H1 (cell line): ENCODE data around the gene PYGL. TPM values are rescaled to one million over a fixed set of nuclear protein-coding genes. Genes with fewer than 3 reads are reported as not detected.
A peak's percentile ranks its signal among the peaks of the same experiment; 100 is the strongest.

ENCODE experiments used
- CTCF ChIA-PET: fragments of 300-600 bp; sonication (Branson Sonifier 250); formaldehyde crosslinking; loops from one replicate; lab custom pipeline; 2021; ENCODE audit not compliant: partially characterized antibody; lab: Charles Lee
- POLR2A ChIA-PET: fragments of 300-600 bp; sonication (Branson Sonifier 250); formaldehyde crosslinking; loops from one replicate; lab custom pipeline; 2021; ENCODE audit warnings: inconsistent platforms; ENCODE audit not compliant: partially characterized antibody; lab: Charles Lee
- DNase-seq, 2 experiments: peaks; one replicate each; pipeline versions ENCODE4 v3.0.0 to v3.0.0-alpha.2; 2010 to 2022; ENCODE audit warnings: low spot score in 2 of 2, low read depth in 1 of 2, mixed read lengths in 1 of 2
- FAIRE-seq: peaks from 2 replicates; lab custom pipeline; 2011; peaks lifted over from hg19 to GRCh38; lab: Jason Lieb, UNC
- H2AFZ ChIP-seq: 2 replicates; pipeline ENCODE4 v1.8.1; 2012; ENCODE audit warnings: low read length, inconsistent platforms
- H2AK5ac ChIP-seq: 2 replicates; pipeline ENCODE4 v1.6.1; 2013; ENCODE audit warnings: low read depth, low read length
- H2BK120ac ChIP-seq: replicated peaks from 2 replicates; pipeline ENCODE3; 2013; ENCODE audit warnings: low read depth, low read length, inconsistent platforms
- H2BK12ac ChIP-seq: 2 replicates; pipeline ENCODE4 v1.6.1; 2013; ENCODE audit warnings: low read depth, low read length
- H2BK15ac ChIP-seq: 2 replicates; pipeline ENCODE4 v1.6.1; 2013; ENCODE audit warnings: low read length
- H2BK20ac ChIP-seq: 2 replicates; pipeline ENCODE4 v1.6.1; 2013; ENCODE audit warnings: low read length
- H2BK5ac ChIP-seq: 2 replicates; pipeline ENCODE4 v1.6.1; 2013; ENCODE audit warnings: low read depth, low read length
- H3K14ac ChIP-seq: 2 replicates; pipeline ENCODE4 v1.6.1; 2013; ENCODE audit warnings: inconsistent platforms; ENCODE audit not compliant: insufficient read length
- H3K18ac ChIP-seq: 2 replicates; pipeline ENCODE4 v1.6.1; 2013; ENCODE audit warnings: low read length; ENCODE audit errors: extremely low read depth
- H3K23ac ChIP-seq: 2 replicates; pipeline ENCODE4 v1.6.1; 2013; ENCODE audit warnings: inconsistent platforms; ENCODE audit not compliant: insufficient read length
- H3K23me2 ChIP-seq: 2 replicates; pipeline ENCODE4 v1.6.1; 2013; ENCODE audit warnings: low read depth, low read length
- H3K27ac ChIP-seq: 2 replicates; pipeline ENCODE4 v1.6.1; 2011; ENCODE audit warnings: low read depth, low read length, inconsistent platforms
- H3K27me3 ChIP-seq, 4 experiments: replicated peaks in 1 of 4; 1 replicate in 1 of 4; 2 replicates in 3 of 4; pipeline versions ENCODE4 v1.6.1 to v1.8.1; 2011 to 2013; ENCODE audit warnings: low read length in 3 of 4, mild to moderate bottlenecking in 3 of 4, inconsistent platforms in 2 of 4, mixed read lengths in 2 of 4, moderate library complexity in 1 of 4; ENCODE audit not compliant: control insufficient read depth in 3 of 4, insufficient read depth in 3 of 4; ENCODE audit errors: extremely low read depth in 1 of 4
- H3K36me3 ChIP-seq, 4 experiments: 2 replicates each; pipeline versions ENCODE4 v1.6.1 to v1.8.1; 2011 to 2013; ENCODE audit warnings: mild to moderate bottlenecking in 4 of 4, low read length in 3 of 4, moderate library complexity in 2 of 4, control low read depth in 1 of 4, inconsistent platforms in 1 of 4; ENCODE audit not compliant: insufficient read depth in 4 of 4, control insufficient read depth in 2 of 4
- H3K4ac ChIP-seq: replicated peaks from 2 replicates; pipeline ENCODE3; 2013; ENCODE audit warnings: low read length, low read depth, mixed read lengths, inconsistent platforms; ENCODE audit not compliant: insufficient read length
- H3K4me1 ChIP-seq, 4 experiments: replicated peaks in 1 of 4; 1 replicate in 1 of 4; 2 replicates in 3 of 4; pipeline versions ENCODE4 v1.6.1 to v1.8.1; 2011 to 2013; ENCODE audit warnings: low read length in 3 of 4, inconsistent platforms in 2 of 4, mixed read lengths in 1 of 4; ENCODE audit not compliant: insufficient read depth in 4 of 4, control insufficient read depth in 3 of 4
- H3K4me2 ChIP-seq, 2 experiments: 2 replicates each; pipeline versions ENCODE4 v1.6.1 to v1.8.1; 2011 to 2013; ENCODE audit warnings: low read depth in 2 of 2, low read length in 2 of 2, control low read depth in 1 of 2, inconsistent platforms in 1 of 2, mild to moderate bottlenecking in 1 of 2; ENCODE audit not compliant: insufficient read depth in 1 of 2
- H3K4me3 ChIP-seq, 4 experiments: fragments of 200-600, 300-600 bp in 1 of 4; sonication (generic), shearing (Covaris generic), sonication (Bioruptor Twin) in 1 of 4; 2 replicates each; pipeline versions ENCODE4 v1.5.1 to v1.8.1; 2011 to 2016; ENCODE audit warnings: low read length in 4 of 4, low read depth in 3 of 4, control low read depth in 2 of 4, inconsistent platforms in 2 of 4, mild to moderate bottlenecking in 2 of 4, mixed read lengths in 1 of 4, moderate library complexity in 1 of 4; ENCODE audit not compliant: insufficient read depth in 2 of 4; ENCODE audit errors: extremely low read depth in 1 of 4
- H3K56ac ChIP-seq: replicated peaks from 2 replicates; pipeline ENCODE3; 2013; ENCODE audit warnings: low read depth, mild to moderate bottlenecking, mixed read lengths, low read length, inconsistent platforms; ENCODE audit not compliant: insufficient read length
- H3K79me1 ChIP-seq: 2 replicates; pipeline ENCODE4 v1.6.1; 2013; ENCODE audit warnings: low read depth, low read length, control low read depth
- H3K79me2 ChIP-seq, 2 experiments: 2 replicates each; pipeline versions ENCODE4 v1.6.1 to v1.8.1; 2012 to 2013; ENCODE audit warnings: low read length in 2 of 2, mild to moderate bottlenecking in 2 of 2, inconsistent platforms in 1 of 2; ENCODE audit not compliant: insufficient read depth in 2 of 2, control insufficient read depth in 1 of 2
- H3K9ac ChIP-seq, 4 experiments: replicated peaks in 1 of 4; 1 replicate in 1 of 4; 2 replicates in 3 of 4; pipeline versions ENCODE4 v1.6.1 to v1.8.1; 2011 to 2013; ENCODE audit warnings: low read depth in 3 of 4, low read length in 3 of 4, control low read depth in 2 of 4, mild to moderate bottlenecking in 2 of 4, moderate library complexity in 2 of 4, inconsistent platforms in 1 of 4; ENCODE audit errors: extremely low read depth in 1 of 4
- H3K9me3 ChIP-seq, 2 experiments: 2 replicates each; pipeline versions ENCODE4 v1.6.1 to v1.8.1; 2012 to 2013; ENCODE audit warnings: mild to moderate bottlenecking in 2 of 2, moderate library complexity in 2 of 2, control low read depth in 1 of 2, inconsistent platforms in 1 of 2, low read depth in 1 of 2, low read length in 1 of 2, mixed read lengths in 1 of 2; ENCODE audit not compliant: insufficient read depth in 2 of 2
- H4K20me1 ChIP-seq, 2 experiments: replicated peaks in 1 of 2; 2 replicates each; pipeline versions ENCODE3 to v1.8.1; 2011 to 2013; ENCODE audit warnings: inconsistent platforms in 2 of 2, low read length in 2 of 2, mild to moderate bottlenecking in 1 of 2; ENCODE audit not compliant: insufficient read depth in 2 of 2, control insufficient read depth in 1 of 2
- H4K5ac ChIP-seq: 2 replicates; pipeline ENCODE4 v1.6.1; 2013; ENCODE audit warnings: low read length, low read depth, mixed read lengths, inconsistent platforms; ENCODE audit not compliant: insufficient read length
- H4K8ac ChIP-seq: 2 replicates; pipeline ENCODE4 v1.8.0; 2013; ENCODE audit warnings: mild to moderate bottlenecking, moderate library complexity, low read length, inconsistent platforms; ENCODE audit not compliant: insufficient read depth; ENCODE audit errors: extremely low read depth
- H4K91ac ChIP-seq: replicated peaks from 2 replicates; pipeline ENCODE3; 2013; ENCODE audit warnings: low read length, mixed read lengths, inconsistent platforms; ENCODE audit not compliant: insufficient read length
- CREB1 ChIP-seq: IDR thresholded peaks from 2 replicates; pipeline ENCODE4 v1.6.1; 2012; ENCODE audit warnings: inconsistent platforms
- CTCF ChIP-seq, 3 experiments: IDR thresholded peaks; 1 replicate in 2 of 3; 2 replicates in 1 of 3; pipeline versions ENCODE4 v1.5.1 to v1.6.1; 2011; ENCODE audit warnings: low read length in 3 of 3, mild to moderate bottlenecking in 3 of 3, inconsistent platforms in 2 of 3, low read depth in 1 of 3, moderate library complexity in 1 of 3; ENCODE audit not compliant: insufficient read depth in 1 of 3; ENCODE audit errors: control extremely low read depth in 1 of 3
- GTF2F1 ChIP-seq: IDR thresholded peaks from 2 replicates; pipeline ENCODE4 v1.6.1; 2012; ENCODE audit warnings: low read depth, low read length, improper control_type of control experiment, borderline replicate concordance
- HDAC2 ChIP-seq, 2 experiments: fragments of 300-600 bp in 1 of 2; sonication (generic) in 1 of 2; IDR thresholded peaks; 2 replicates each; pipeline ENCODE4 v1.6.1; 2011 to 2012; ENCODE audit warnings: low read depth in 2 of 2, low read length in 2 of 2, mild to moderate bottlenecking in 2 of 2, moderate library complexity in 2 of 2, borderline replicate concordance in 1 of 2, inconsistent platforms in 1 of 2
- PHF8 ChIP-seq: fragments of 200-600 bp; sonication (generic); conservative IDR thresholded peaks from 2 replicates; pipeline ENCODE4 v1.7.1; 2012; ENCODE audit warnings: low read depth, mild to moderate bottlenecking, inconsistent platforms, low read length, moderate library complexity
- SUZ12 ChIP-seq: fragments of 200-600 bp; sonication (generic); IDR thresholded peaks from 2 replicates; pipeline ENCODE4 v1.6.1; 2012; ENCODE audit warnings: mild to moderate bottlenecking, inconsistent platforms, low read length, moderate library complexity, mixed read lengths
- USF2 ChIP-seq: IDR thresholded peaks from 2 replicates; pipeline ENCODE4 v1.6.1; 2011; ENCODE audit warnings: low read length, improper control_type of control experiment
- WGBS, 2 experiments: shearing (Covaris generic) in 1 of 2; methylation state at CpG; one replicate each; pipeline versions ENCODE4 v1.1.6 to v1.1.7; 2013 to 2015; ENCODE audit warnings: low lambda C conversion rate in 2 of 2, mixed read lengths in 2 of 2, inconsistent platforms in 1 of 2, low coverage in 1 of 2, missing lambda C conversion rate in 1 of 2; ENCODE audit not compliant: insufficient replicate concordance in 2 of 2, insufficient coverage in 1 of 2, insufficient read length in 1 of 2; ENCODE audit errors: extremely low coverage in 1 of 2, missing lambda C conversion rate in 1 of 2; 5-methylcytosine and 5-hydroxymethylcytosine counted together
- polyA plus RNA-seq, 7 experiments: library from polyadenylated mRNA; depleted of rRNA in 3 of 7; stranded (reverse) in 5 of 7; unstranded in 2 of 7; fragments of >200 nt in 5 of 7; fragments of 200-250 nt in 2 of 7; gene quantifications; 1 replicate in 5 of 7; 2 replicates in 1 of 7; 4 replicates in 1 of 7; pipeline versions ENCODE4 v1.2.1 to v1.2.3, GENCODE V29; 2011 to 2013; ENCODE audit warnings: missing spikeins in 2 of 7, mixed read lengths in 2 of 7
- total RNA-seq: library from RNA; stranded (reverse); fragmentation: NEBNext Ultra II Directional; extraction: Animal tissue kit (Norgen Biotek cat#: 25700); gene quantifications from 2 replicates; pipeline ENCODE4 v1.2.1, GENCODE V29; 2021

Gene PYGL
- total and polyA plus RNA-seq, 2 of the 8 experiments (the other 6 are each of a cell fraction or from before 2014, with no cell fraction given): 26.1 to 50.5 TPM

- H3K4me2 ChIP-seq: peak overlapping the region; percentile 59 to 66
- peak overlapping the region; percentile 10; the same call in 1 of the 2 replicates for H2BK15ac ChIP-seq
- peaks cover 2 to 13% (median 9%) of the 10 kb centered on the region in 4 experiments; a peak in 4 of 7 replicates for H3K4me1 ChIP-seq
- H3K56ac ChIP-seq: no peak overlapping the region
- H2AK5ac ChIP-seq: no peak overlapping the region
- FAIRE-seq (peak; percentile 28), DNase-seq (no peak)
- H4K91ac ChIP-seq: peak overlapping the region; percentile 71
- peak overlapping the region in 2 of 4 experiments; percentile 9 to 31; a peak in 3 of 8 replicates for H3K4me3 ChIP-seq
- H3K9ac ChIP-seq: no peak overlapping the region
- peak overlapping the region; percentile 82 for H2BK20ac ChIP-seq
- H4K20me1 ChIP-seq: no peaks in the 10 kb centered on the region
- H3K23ac ChIP-seq: no peak overlapping the region
- no peaks in the 10 kb centered on the region for H3K79me1 ChIP-seq
- POLR2A ChIA-PET: no interaction called here
- CTCF ChIA-PET: interaction anchor here (0.6 to 1.2 kb wide), 2 partner anchors 18 to 405 kb away, joined by 3 read pairs; no protein-coding TSS in a partner anchor
- H3K4ac ChIP-seq: peak overlapping the region; percentile 75
- no peaks in the 10 kb centered on the region for H3K27me3 ChIP-seq
- H3K36me3 ChIP-seq: no peaks in the 10 kb centered on the region
- H3K79me2 ChIP-seq: no peaks in the 10 kb centered on the region
- no peaks in the 10 kb centered on the region for H3K9me3 ChIP-seq
- no peaks in the 10 kb centered on the region for H3K23me2 ChIP-seq
- H3K18ac ChIP-seq: peak overlapping the region; percentile 95; the same call in 1 of the 2 replicates
- peak overlapping the region; percentile 46; the same call in 1 of the 2 replicates for H2BK5ac ChIP-seq
- H4K5ac ChIP-seq: no peak overlapping the region
- H2BK120ac ChIP-seq: peak overlapping the region; percentile 80
- 83% methylated on average over 13 of the region's 13 CpGs; no CpG with 5 or more reads in 1 of the 2 experiments for WGBS, 2 experiments
- no peak overlapping the region for H3K14ac ChIP-seq
- TF ChIP-seq GTF2F1 (no peak), SUZ12 (no peak), USF2 (no peak), CREB1 (no peak), HDAC2 (IDR thresholded peaks at IDR 0.05; ENCODE audit: borderline replicate concordance in 1 of 2, low read depth in 2 of 2, low read length in 2 of 2) (0 out of 4 replicates have a peak, but pooled peaks of 1 of the 2 experiments have one; percentile 13), CTCF (IDR thresholded peaks at IDR 0.05; ENCODE audit: control extremely low read depth in 1 of 3, insufficient read depth in 1 of 3, low read depth in 1 of 3, low read length in 3 of 3) (no peak), PHF8 (no peak)
- no peak overlapping the region for H4K8ac ChIP-seq
- H3K27ac ChIP-seq: no peak overlapping the region
- H2AFZ ChIP-seq: peak overlapping the region; percentile 84
- H2BK12ac ChIP-seq: peak overlapping the region; percentile 86
These were observed 41.0 kb upstream of the PYGL start for GRCh38 chr14:50985124-50985858.
